ENCODE data around the gene NDST3. TPM values are rescaled to one million over a fixed set of nuclear protein-coding genes. Genes with fewer than 3 reads are reported as not detected.

The NDST3 gene
- total and polyA plus RNA-seq, 2 of the 13 experiments (the other 11 are each of a cell fraction or from before 2014, with no cell fraction given): not detected

- DNase-seq (ENCODE audit: low spot score) (no peak), ATAC-seq (no peak), FAIRE-seq (no peak)
- H4K20me1 ChIP-seq (ENCODE audit: insufficient read depth, low read length): no peaks in the 10 kb centered on the region
- H3K36me3 ChIP-seq (replicated peaks in 1 of 2; ENCODE audit: control insufficient read depth in 1 of 2, insufficient read depth in 2 of 2, low read length in 2 of 2): no peaks in the 10 kb centered on the region
- no peak overlapping the region for H2AFZ ChIP-seq (ENCODE audit: low read length)
- TF ChIP-seq CENPBD1 (CRISPR knock-in tag; IDR thresholded peaks at IDR 0.05; ENCODE audit: borderline replicate concordance, low read depth) (no peak), ZNF577 (CRISPR knock-in tag; IDR thresholded peaks at IDR 0.05; ENCODE audit: borderline replicate concordance, low read depth) (no peak), ZNF607 (CRISPR knock-in tag; IDR thresholded peaks at IDR 0.05; ENCODE audit: borderline replicate concordance) (no peak), ZNF180 (CRISPR knock-in tag; IDR thresholded peaks at IDR 0.05; ENCODE audit: borderline replicate concordance, low read depth) (no peak), NFIC (IDR thresholded peaks at IDR 0.05; ENCODE audit: low read length) (no peak), ZNF713 (CRISPR knock-in tag; IDR thresholded peaks at IDR 0.05) (no peak), JUND (CRISPR knock-in tag; IDR thresholded peaks at IDR 0.05) (no peak), NBN (conservative IDR thresholded peaks at IDR 0.05) (no peak), PATZ1 (CRISPR knock-in tag; IDR thresholded peaks at IDR 0.05) (no peak), FOXA1 (IDR thresholded peaks at IDR 0.05) (no peak), FOXA1 (CRISPR knock-in tag; IDR thresholded peaks at IDR 0.05) (no peak)
- 8% methylated on average over 4 of the region's 4 CpGs for WGBS (ENCODE audit: low lambda C conversion rate)
- in situ Hi-C loops (cut with HindIII; ENCODE audit: extremely low pct_ligation_motif_present, low pct_unique_long_range_greater_than_20kb) (no loop called here), intact Hi-C loops (cut with micrococcal nuclease; ENCODE audit: unreplicated experiment) (no loop called here)
- CTCF ChIA-PET (ENCODE audit: low intra/inter-chr PET ratio, low total read pairs): no interaction called here
- no peak overlapping the region for H3K4me2 ChIP-seq (ENCODE audit: low read depth, low read length)
- H3K27ac ChIP-seq (ENCODE audit: extremely low read length, insufficient read depth, low read length): no peak overlapping the region
- no peak overlapping the region for H3K9ac ChIP-seq (ENCODE audit: insufficient read depth, low read depth, low read length)
- BruUV-seq (replicated peaks): no TSS peak
- POLR2A ChIA-PET: no interaction called here
- H3K27me3 ChIP-seq (ENCODE audit: control insufficient read depth in 1 of 2, insufficient read depth in 2 of 2, low read length in 2 of 2): no peaks in the 10 kb centered on the region
- H3K79me2 ChIP-seq (ENCODE audit: insufficient read depth, low read length): no peaks in the 10 kb centered on the region
- no peak overlapping the region for H3K4me3 ChIP-seq (replicated peaks in 1 of 3; ENCODE audit: insufficient read depth in 1 of 3, low read depth in 2 of 3, low read length in 3 of 3)
- H3K9me3 ChIP-seq (ENCODE audit: low read length): no peaks in the 10 kb centered on the region
- H3K4me1 ChIP-seq (ENCODE audit: insufficient read depth, low read length): no peaks in the 10 kb centered on the region
Measured at GRCh38 chr4:118141240-118141639, 107.0 kb downstream of the NDST3 start.
